C4-2B (cell line): ENCODE measurements around the gene ZGPAT.

ENCODE experiments used
- ZFX ChIP-seq: fragments of 450-650 bp; IDR thresholded peaks from 2 replicates; pipeline ENCODE4 v1.6.1; 2017
- TF ChIP-seq, protein P1 (sequence below): fragments of 450-650 bp; conservative IDR thresholded peaks from 2 replicates; pipeline ENCODE4 v1.5.1; 2017; ENCODE audit warnings: mild to moderate bottlenecking

DNA sequence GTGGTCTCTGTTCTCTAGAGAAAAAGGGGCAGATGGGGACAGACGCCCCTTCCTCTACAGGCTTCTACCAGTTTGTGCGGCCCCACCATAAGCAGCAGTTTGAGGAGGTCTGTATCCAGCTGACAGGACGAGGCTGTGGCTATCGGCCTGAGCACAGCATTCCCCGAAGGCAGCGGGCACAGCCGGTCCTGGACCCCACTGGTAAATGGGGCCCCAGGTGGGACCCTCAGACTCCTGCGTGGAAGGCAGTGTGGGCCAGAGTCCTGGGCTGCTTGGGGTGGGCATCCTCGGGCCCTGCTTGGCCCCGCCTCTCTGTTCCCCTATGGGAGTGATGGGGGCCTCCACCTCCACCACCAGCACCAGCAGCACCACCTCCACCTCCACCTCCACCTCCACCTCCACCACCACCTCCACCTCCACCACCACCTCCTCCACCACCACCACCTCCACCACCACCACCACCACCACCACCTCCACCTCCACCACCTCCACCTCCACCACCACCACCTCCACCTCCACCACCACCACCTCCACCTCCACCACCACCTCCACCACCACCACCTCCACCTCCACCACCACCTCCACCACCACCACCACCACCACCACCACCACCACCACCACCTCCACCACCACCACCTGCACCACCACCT, 14.6 kb upstream of the ZGPAT start:
- TF ChIP-seq, protein P1, sequence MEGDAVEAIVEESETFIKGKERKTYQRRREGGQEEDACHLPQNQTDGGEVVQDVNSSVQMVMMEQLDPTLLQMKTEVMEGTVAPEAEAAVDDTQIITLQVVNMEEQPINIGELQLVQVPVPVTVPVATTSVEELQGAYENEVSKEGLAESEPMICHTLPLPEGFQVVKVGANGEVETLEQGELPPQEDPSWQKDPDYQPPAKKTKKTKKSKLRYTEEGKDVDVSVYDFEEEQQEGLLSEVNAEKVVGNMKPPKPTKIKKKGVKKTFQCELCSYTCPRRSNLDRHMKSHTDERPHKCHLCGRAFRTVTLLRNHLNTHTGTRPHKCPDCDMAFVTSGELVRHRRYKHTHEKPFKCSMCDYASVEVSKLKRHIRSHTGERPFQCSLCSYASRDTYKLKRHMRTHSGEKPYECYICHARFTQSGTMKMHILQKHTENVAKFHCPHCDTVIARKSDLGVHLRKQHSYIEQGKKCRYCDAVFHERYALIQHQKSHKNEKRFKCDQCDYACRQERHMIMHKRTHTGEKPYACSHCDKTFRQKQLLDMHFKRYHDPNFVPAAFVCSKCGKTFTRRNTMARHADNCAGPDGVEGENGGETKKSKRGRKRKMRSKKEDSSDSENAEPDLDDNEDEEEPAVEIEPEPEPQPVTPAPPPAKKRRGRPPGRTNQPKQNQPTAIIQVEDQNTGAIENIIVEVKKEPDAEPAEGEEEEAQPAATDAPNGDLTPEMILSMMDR: no peak
- no peak for TF ChIP-seq ZFX
